HFFc6 (cell line): ENCODE data around the gene CARD14. TPM values are rescaled to one million over a fixed set of nuclear protein-coding genes. Genes with fewer than 3 reads are reported as not detected.

Source experiments
- DNase-seq: peaks from one replicate; pipeline ENCODE4 v3.0.0-alpha.2; 2018
- H3K27ac Mint-ChIP-seq: 2 replicates; pipeline ENCODE4 v1.8.0; 2020; ENCODE audit warnings: mild to moderate bottlenecking, mixed read lengths
- H3K27me3 Mint-ChIP-seq: 2 replicates; pipeline ENCODE4 v1.8.0; 2021; ENCODE audit warnings: mild to moderate bottlenecking, moderate library complexity, mixed read lengths; ENCODE audit not compliant: insufficient read depth
- H3K36me3 Mint-ChIP-seq: 2 replicates; pipeline ENCODE4 v1.8.0; 2021; ENCODE audit warnings: low read depth, mixed read lengths
- H3K4me1 Mint-ChIP-seq: 2 replicates; pipeline ENCODE4 v1.8.0; 2020; ENCODE audit warnings: low read depth, mixed read lengths
- H3K4me3 Mint-ChIP-seq: 2 replicates; pipeline ENCODE4 v1.8.0; 2020; ENCODE audit warnings: mild to moderate bottlenecking, moderate library complexity, mixed read lengths
- H3K9me3 Mint-ChIP-seq: 2 replicates; pipeline ENCODE4 v1.8.0; 2020; ENCODE audit warnings: mild to moderate bottlenecking, mixed read lengths
- total RNA-seq, 6 experiments: library from RNA; stranded (reverse); fragmentation: NEBNext Ultra II Directional; extraction: Animal tissue kit (Norgen Biotek cat#: 25700); gene quantifications; 2 replicates in 1 of 6; 3 replicates in 5 of 6; pipeline ENCODE4 v1.2.3, GENCODE V29; 2021
- TF ChIP-seq, protein P1 (sequence below): fragments of 200-600 bp; sonication (generic); IDR thresholded peaks from 2 replicates; pipeline ENCODE4 v1.5.0; 2021; ENCODE audit warnings: antibody characterized with exemption, mild to moderate bottlenecking

CARD14 gene
- total RNA-seq, 6 experiments from 2014 or later, result not detected

GRCh38 chr17:80212962-80213642, 43.3 kb downstream of the CARD14 start:
- Mint-ChIP-seq H3K9me3 (no peaks in the 10 kb centered on the region), H3K36me3 (peaks cover 28% of the 10 kb centered on the region), H3K4me1 (no peaks in the 10 kb centered on the region), H3K4me3 (no peak overlapping the region), H3K27me3 (no peaks in the 10 kb centered on the region; the same call in 1 of the 2 replicates), H3K27ac (no peak overlapping the region)
- DNase-seq, result no peak
- TF ChIP-seq, protein P1, sequence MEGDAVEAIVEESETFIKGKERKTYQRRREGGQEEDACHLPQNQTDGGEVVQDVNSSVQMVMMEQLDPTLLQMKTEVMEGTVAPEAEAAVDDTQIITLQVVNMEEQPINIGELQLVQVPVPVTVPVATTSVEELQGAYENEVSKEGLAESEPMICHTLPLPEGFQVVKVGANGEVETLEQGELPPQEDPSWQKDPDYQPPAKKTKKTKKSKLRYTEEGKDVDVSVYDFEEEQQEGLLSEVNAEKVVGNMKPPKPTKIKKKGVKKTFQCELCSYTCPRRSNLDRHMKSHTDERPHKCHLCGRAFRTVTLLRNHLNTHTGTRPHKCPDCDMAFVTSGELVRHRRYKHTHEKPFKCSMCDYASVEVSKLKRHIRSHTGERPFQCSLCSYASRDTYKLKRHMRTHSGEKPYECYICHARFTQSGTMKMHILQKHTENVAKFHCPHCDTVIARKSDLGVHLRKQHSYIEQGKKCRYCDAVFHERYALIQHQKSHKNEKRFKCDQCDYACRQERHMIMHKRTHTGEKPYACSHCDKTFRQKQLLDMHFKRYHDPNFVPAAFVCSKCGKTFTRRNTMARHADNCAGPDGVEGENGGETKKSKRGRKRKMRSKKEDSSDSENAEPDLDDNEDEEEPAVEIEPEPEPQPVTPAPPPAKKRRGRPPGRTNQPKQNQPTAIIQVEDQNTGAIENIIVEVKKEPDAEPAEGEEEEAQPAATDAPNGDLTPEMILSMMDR, result no peak

- Mint-ChIP-seq H3K4me3 (no peak overlapping the region), H3K36me3 (peaks cover 28% of the 10 kb centered on the region), H3K27ac (no peak overlapping the region), H3K4me1 (peaks cover 3% of the 10 kb centered on the region; the same call in 1 of the 2 replicates), H3K9me3 (no peaks in the 10 kb centered on the region), H3K27me3 (no peaks in the 10 kb centered on the region; the same call in 1 of the 2 replicates)
- no peak for DNase-seq
- TF ChIP-seq, protein P1, result no peak
These were observed 43.8 kb downstream of the CARD14 start for GRCh38 chr17:80213643-80213975.

- TF ChIP-seq, protein P1, result no peak
- Mint-ChIP-seq H3K27me3 (no peaks in the 10 kb centered on the region), H3K9me3 (no peaks in the 10 kb centered on the region), H3K4me3 (no peak overlapping the region), H3K27ac (no peak overlapping the region), H3K36me3 (peaks cover 28% of the 10 kb centered on the region), H3K4me1 (peaks cover 9% of the 10 kb centered on the region)
- DNase-seq, result no peak
These were observed 44.4 kb downstream of the CARD14 start for GRCh38 chr17:80214012-80214877.

DNA sequence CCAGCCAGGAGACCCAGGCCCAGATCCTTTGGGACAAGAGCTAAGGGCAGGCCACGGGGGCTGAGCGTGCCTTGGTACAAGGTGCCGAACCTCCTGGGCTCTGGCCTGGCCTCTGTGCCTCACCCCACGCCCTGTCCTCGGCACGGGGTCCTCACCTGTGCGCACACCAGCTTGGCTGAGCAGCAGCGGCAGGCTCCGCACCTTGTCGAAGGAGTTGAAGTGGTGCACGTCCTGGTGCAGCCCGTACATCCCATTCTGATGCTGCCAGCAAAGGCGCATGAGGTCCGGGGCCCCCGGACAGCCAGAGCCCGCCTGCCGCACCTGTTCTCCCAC, 45.0 kb downstream of the CARD14 start:
- Mint-ChIP-seq H3K4me1 (peaks cover 13% of the 10 kb centered on the region), H3K9me3 (no peaks in the 10 kb centered on the region), H3K36me3 (peaks cover 28% of the 10 kb centered on the region), H3K27ac (no peak overlapping the region), H3K27me3 (no peaks in the 10 kb centered on the region), H3K4me3 (no peak overlapping the region)
- no peak for DNase-seq
- TF ChIP-seq, protein P1, result no peak

GRCh38 chr17:80216473-80217456, 46.9 kb downstream of the CARD14 start:
- no peak for DNase-seq
- no peak overlapping the region for H3K27ac Mint-ChIP-seq
- H3K9me3 Mint-ChIP-seq, result no peaks in the 10 kb centered on the region
- H3K27me3 Mint-ChIP-seq, result no peaks in the 10 kb centered on the region
- TF ChIP-seq, protein P1, result no peak
- H3K4me1 Mint-ChIP-seq, result peaks cover 13% of the 10 kb centered on the region
- H3K36me3 Mint-ChIP-seq, result peaks cover 19% of the 10 kb centered on the region
- H3K4me3 Mint-ChIP-seq, result no peak overlapping the region
